HepG2 (cell line): ENCODE measurements around the gene TBC1D22A. TPM values are rescaled to one million over a fixed set of nuclear protein-coding genes. Genes with fewer than 3 reads are reported as not detected.

Experiments
- HMGXB3 ChIP-seq: sonication (generic); formaldehyde crosslinking; IDR thresholded peaks from 2 replicates; pipeline ENCODE4 v1.4.0; 2020; ENCODE audit warnings: missing genetic modification reagents, borderline replicate concordance
- JUND ChIP-seq: sonication (generic); formaldehyde crosslinking; IDR thresholded peaks from 2 replicates; pipeline ENCODE4 v1.8.0; 2022; ENCODE audit warnings: mild to moderate bottlenecking, missing genetic modification reagents
- MBNL3 ChIP-seq: fragments of 250-450 bp; sonication (Bioruptor Pico); conservative IDR thresholded peaks from 2 replicates; pipeline ENCODE4 v1.8.0; 2022; ENCODE audit warnings: mild to moderate bottlenecking, inconsistent platforms
- MTF1 ChIP-seq: sonication (generic); formaldehyde crosslinking; IDR thresholded peaks from 2 replicates; pipeline ENCODE4 v1.5.0; 2020; ENCODE audit warnings: missing genetic modification reagents
- NR2F2 ChIP-seq: IDR thresholded peaks from 2 replicates; pipeline ENCODE4 v1.6.1; 2012; ENCODE audit warnings: low read depth, inconsistent platforms, borderline replicate concordance
- PHF20 ChIP-seq: sonication (generic); formaldehyde crosslinking; IDR thresholded peaks from 2 replicates; pipeline ENCODE4 v1.5.0; 2020; ENCODE audit warnings: mild to moderate bottlenecking, missing genetic modification reagents
- RORA ChIP-seq: sonication (generic); formaldehyde crosslinking; IDR thresholded peaks from 2 replicates; pipeline ENCODE4 v1.5.0; 2020; ENCODE audit warnings: mild to moderate bottlenecking, missing genetic modification reagents, moderate library complexity
- SRY ChIP-seq: sonication (generic); formaldehyde crosslinking; IDR thresholded peaks from 2 replicates; pipeline ENCODE4 v1.8.0; 2022; ENCODE audit warnings: mild to moderate bottlenecking, missing genetic modification reagents
- ZKSCAN1 ChIP-seq: fragments of 150-350 bp; IDR thresholded peaks from 2 replicates; pipeline ENCODE4 v1.6.1; 2014; ENCODE audit warnings: low read length
- ZMYM4 ChIP-seq: sonication (generic); formaldehyde crosslinking; IDR thresholded peaks from 2 replicates; pipeline ENCODE4 v1.8.1; 2023; ENCODE audit warnings: mild to moderate bottlenecking, missing genetic modification reagents
- ZNF251 ChIP-seq: sonication (generic); formaldehyde crosslinking; IDR thresholded peaks from 2 replicates; pipeline ENCODE4 v1.9.0; 2021; ENCODE audit warnings: mild to moderate bottlenecking, missing genetic modification reagents
- ZNF34 ChIP-seq: sonication (generic); formaldehyde crosslinking; IDR thresholded peaks from 2 replicates; pipeline ENCODE4 v1.4.0; 2020; ENCODE audit warnings: mild to moderate bottlenecking, missing genetic modification reagents, borderline replicate concordance
- ZNF574 ChIP-seq: sonication (generic); formaldehyde crosslinking; IDR thresholded peaks from 2 replicates; pipeline ENCODE4 v1.4.0; 2020; ENCODE audit warnings: missing genetic modification reagents
- ZNF768 ChIP-seq: sonication (generic); formaldehyde crosslinking; IDR thresholded peaks from 2 replicates; pipeline ENCODE4 v1.4.0; 2020; ENCODE audit warnings: missing genetic modification reagents
- polyA plus RNA-seq, 8 experiments: library from polyadenylated mRNA; depleted of rRNA in 3 of 8; stranded (reverse) in 7 of 8; unstranded in 1 of 8; fragments of >200 nt; fragmentation: Illumina TruSeq in 4 of 8; extraction: Trizol in 4 of 8; gene quantifications; 2 replicates each; pipeline versions ENCODE4 v1.2.1 to v1.2.3, GENCODE V29; 2011 to 2016; ENCODE audit warnings: low read depth in 4 of 8, missing spikeins in 1 of 8, mixed read lengths in 1 of 8; ENCODE audit not compliant: insufficient read depth in 1 of 8
- total RNA-seq, 5 experiments: library from RNA; depleted of rRNA; stranded (reverse); fragments of >200 nt; fragmentation: Illumina TruSeq; extraction: Trizol; gene quantifications; 2 replicates each; pipeline ENCODE4 v1.2.3, GENCODE V29; 2016; ENCODE audit warnings: low read depth in 1 of 5
- TF ChIP-seq, protein P1 (sequence below): sonication (generic); formaldehyde crosslinking; IDR thresholded peaks from 2 replicates; pipeline ENCODE4 v1.8.0; 2023; ENCODE audit warnings: mild to moderate bottlenecking, missing genetic modification reagents
- TF ChIP-seq, protein P2 (sequence below): sonication (generic); formaldehyde crosslinking; conservative IDR thresholded peaks from 2 replicates; pipeline ENCODE4 v1.4.0; 2020; ENCODE audit warnings: missing genetic modification reagents
- TF ChIP-seq, protein P3 (sequence below): sonication (generic); formaldehyde crosslinking; IDR thresholded peaks from 2 replicates; pipeline ENCODE4 v1.4.0; 2020; ENCODE audit warnings: missing genetic modification reagents

TBC1D22A gene
- total and polyA plus RNA-seq, 2 of the 13 experiments (the other 11 are each of a cell fraction or from before 2014, with no cell fraction given), result 17.3 to 18.0 TPM

- peak; percentile 73 for TF ChIP-seq JUND
- TF ChIP-seq PHF20 (CRISPR knock-in tag), result peak; percentile 40; the same call in 1 of the 2 replicates
- no peak for TF ChIP-seq NR2F2
- no peak for TF ChIP-seq ZNF34 (CRISPR knock-in tag)
- no peak; the same call in 1 of the 2 replicates for TF ChIP-seq ZNF574 (CRISPR knock-in tag)
- TF ChIP-seq MBNL3 (CRISPR knock-in tag), result no peak
- no peak for TF ChIP-seq ZNF251 (CRISPR knock-in tag)
- 0 out of 2 replicates have a peak, but pooled peaks have one; percentile 20 for TF ChIP-seq ZMYM4 (CRISPR knock-in tag)
- TF ChIP-seq, protein P1, sequence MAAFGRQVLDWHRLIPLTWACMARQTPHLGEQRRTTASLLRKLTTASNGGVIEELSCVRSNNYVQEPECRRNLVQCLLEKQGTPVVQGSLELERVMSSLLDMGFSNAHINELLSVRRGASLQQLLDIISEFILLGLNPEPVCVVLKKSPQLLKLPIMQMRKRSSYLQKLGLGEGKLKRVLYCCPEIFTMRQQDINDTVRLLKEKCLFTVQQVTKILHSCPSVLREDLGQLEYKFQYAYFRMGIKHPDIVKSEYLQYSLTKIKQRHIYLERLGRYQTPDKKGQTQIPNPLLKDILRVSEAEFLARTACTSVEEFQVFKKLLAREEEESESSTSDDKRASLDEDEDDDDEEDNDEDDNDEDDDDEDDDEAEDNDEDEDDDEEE (CRISPR knock-in tag), result no peak
- TF ChIP-seq, protein P2, sequence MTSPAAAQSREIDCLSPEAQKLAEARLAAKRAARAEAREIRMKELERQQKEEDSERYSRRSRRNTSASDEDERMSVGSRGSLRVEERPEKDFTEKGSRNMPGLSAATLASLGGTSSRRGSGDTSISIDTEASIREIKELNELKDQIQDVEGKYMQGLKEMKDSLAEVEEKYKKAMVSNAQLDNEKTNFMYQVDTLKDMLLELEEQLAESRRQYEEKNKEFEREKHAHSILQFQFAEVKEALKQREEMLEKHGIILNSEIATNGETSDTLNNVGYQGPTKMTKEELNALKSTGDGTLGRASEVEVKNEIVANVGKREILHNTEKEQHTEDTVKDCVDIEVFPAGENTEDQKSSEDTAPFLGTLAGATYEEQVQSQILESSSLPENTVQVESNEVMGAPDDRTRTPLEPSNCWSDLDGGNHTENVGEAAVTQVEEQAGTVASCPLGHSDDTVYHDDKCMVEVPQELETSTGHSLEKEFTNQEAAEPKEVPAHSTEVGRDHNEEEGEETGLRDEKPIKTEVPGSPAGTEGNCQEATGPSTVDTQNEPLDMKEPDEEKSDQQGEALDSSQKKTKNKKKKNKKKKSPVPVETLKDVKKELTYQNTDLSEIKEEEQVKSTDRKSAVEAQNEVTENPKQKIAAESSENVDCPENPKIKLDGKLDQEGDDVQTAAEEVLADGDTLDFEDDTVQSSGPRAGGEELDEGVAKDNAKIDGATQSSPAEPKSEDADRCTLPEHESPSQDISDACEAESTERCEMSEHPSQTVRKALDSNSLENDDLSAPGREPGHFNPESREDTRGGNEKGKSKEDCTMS (CRISPR knock-in tag), result no peak
- no peak for TF ChIP-seq HMGXB3 (CRISPR knock-in tag)
- TF ChIP-seq, protein P3, sequence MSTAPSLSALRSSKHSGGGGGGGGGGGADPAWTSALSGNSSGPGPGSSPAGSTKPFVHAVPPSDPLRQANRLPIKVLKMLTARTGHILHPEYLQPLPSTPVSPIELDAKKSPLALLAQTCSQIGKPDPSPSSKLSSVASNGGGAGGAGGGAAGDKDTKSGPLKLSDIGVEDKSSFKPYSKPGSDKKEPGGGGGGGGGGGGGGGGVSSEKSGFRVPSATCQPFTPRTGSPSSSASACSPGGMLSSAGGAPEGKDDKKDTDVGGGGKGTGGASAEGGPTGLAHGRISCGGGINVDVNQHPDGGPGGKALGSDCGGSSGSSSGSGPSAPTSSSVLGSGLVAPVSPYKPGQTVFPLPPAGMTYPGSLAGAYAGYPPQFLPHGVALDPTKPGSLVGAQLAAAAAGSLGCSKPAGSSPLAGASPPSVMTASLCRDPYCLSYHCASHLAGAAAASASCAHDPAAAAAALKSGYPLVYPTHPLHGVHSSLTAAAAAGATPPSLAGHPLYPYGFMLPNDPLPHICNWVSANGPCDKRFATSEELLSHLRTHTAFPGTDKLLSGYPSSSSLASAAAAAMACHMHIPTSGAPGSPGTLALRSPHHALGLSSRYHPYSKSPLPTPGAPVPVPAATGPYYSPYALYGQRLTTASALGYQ (CRISPR knock-in tag), result no peak
- no peak for TF ChIP-seq SRY (CRISPR knock-in tag)
- TF ChIP-seq MTF1 (CRISPR knock-in tag), result no peak
- no peak for TF ChIP-seq RORA (CRISPR knock-in tag)
- no peak for TF ChIP-seq ZKSCAN1
- peak; percentile 8; the same call in 1 of the 2 replicates for TF ChIP-seq ZNF768
These were observed 23.2 kb upstream of the TBC1D22A start (continued) for GRCh38 chr22:46739094-46739870.
